ENCODE measurements around the gene SCARB1. TPM values are rescaled to one million over a fixed set of nuclear protein-coding genes. Genes with fewer than 3 reads are reported as not detected.

SCARB1 gene
- total RNA-seq, 1 donor from 2014 or later, result 21.5 TPM

- Mint-ChIP-seq H3K27me3 (no peaks in the 10 kb centered on the region), H3K36me3 (ENCODE audit: insufficient read depth) (peaks cover 2% of the 10 kb centered on the region), H3K4me3 (ENCODE audit: low read depth) (no peak overlapping the region), H3K9me3 (ENCODE audit: low read depth) (no peaks in the 10 kb centered on the region), H3K4me1 (ENCODE audit: low read depth) (peaks cover 11% of the 10 kb centered on the region), H3K27ac (no peak overlapping the region)
- no peak for DNase-seq (ENCODE audit: low spot score, unreplicated experiment)
- TF ChIP-seq CTCF (IDR thresholded peaks at IDR 0.05; ENCODE audit: unreplicated experiment), result no peak
Observed at GRCh38 chr12:124844411-124845397, 19.0 kb downstream of the SCARB1 start.

GRCh38 chr12:124842800-124843510 lies 20.7 kb downstream of the SCARB1 start:
- Mint-ChIP-seq H3K27me3 (no peaks in the 10 kb centered on the region), H3K9me3 (ENCODE audit: low read depth) (no peaks in the 10 kb centered on the region), H3K4me3 (ENCODE audit: low read depth) (no peak overlapping the region), H3K4me1 (ENCODE audit: low read depth) (peaks cover 11% of the 10 kb centered on the region), H3K27ac (no peak overlapping the region), H3K36me3 (ENCODE audit: insufficient read depth) (peaks cover 2% of the 10 kb centered on the region)
- no peak for TF ChIP-seq CTCF (IDR thresholded peaks at IDR 0.05; ENCODE audit: unreplicated experiment)
- DNase-seq (ENCODE audit: low spot score, unreplicated experiment), result no peak

- peaks cover 2% of the 10 kb centered on the region for H3K36me3 Mint-ChIP-seq (ENCODE audit: insufficient read depth)
- peaks cover 7% of the 10 kb centered on the region for H3K4me1 Mint-ChIP-seq (ENCODE audit: low read depth)
- no peak for DNase-seq (ENCODE audit: low spot score, unreplicated experiment)
- no peak for TF ChIP-seq CTCF (IDR thresholded peaks at IDR 0.05; ENCODE audit: unreplicated experiment)
- H3K9me3 Mint-ChIP-seq (ENCODE audit: low read depth), result no peaks in the 10 kb centered on the region
- peak overlapping the region; percentile 29 for H3K27ac Mint-ChIP-seq
- H3K27me3 Mint-ChIP-seq, result no peaks in the 10 kb centered on the region
- H3K4me3 Mint-ChIP-seq (ENCODE audit: low read depth), result no peak overlapping the region
Observed at GRCh38 chr12:124842073-124842749, 21.5 kb downstream of the SCARB1 start.

GRCh38 chr12:124841558-124841945 lies 22.1 kb downstream of the SCARB1 start:
- no peaks in the 10 kb centered on the region for H3K9me3 Mint-ChIP-seq (ENCODE audit: low read depth)
- H3K4me3 Mint-ChIP-seq (ENCODE audit: low read depth), result no peak overlapping the region
- H3K4me1 Mint-ChIP-seq (ENCODE audit: low read depth), result peaks cover 7% of the 10 kb centered on the region
- H3K27me3 Mint-ChIP-seq, result no peaks in the 10 kb centered on the region
- H3K36me3 Mint-ChIP-seq (ENCODE audit: insufficient read depth), result peaks cover 2% of the 10 kb centered on the region
- TF ChIP-seq CTCF (IDR thresholded peaks at IDR 0.05; ENCODE audit: unreplicated experiment), result no peak
- DNase-seq (ENCODE audit: low spot score, unreplicated experiment), result no peak
- no peak overlapping the region for H3K27ac Mint-ChIP-seq

Data from progenitor cell of endocrine pancreas (in vitro differentiated cells).